GM03348 (cell line): Measurements from ENCODE around the gene TTC28.
"Not testable (repeated sequence)": the region's sequence is repeated elsewhere in the genome, so short reads cannot be mapped to it uniquely, and the experiment has no call there.

Experiments used
- DNase-seq: peaks from one replicate; pipeline ENCODE4 v3.0.0; 2012; ENCODE audit warnings: low spot score

Gene TTC28

GRCh38 chr22:28679611-28680287, at the start of gene TTC28:
TSS of gene TTC28 (minus strand) at chr22:28679840. CDS start at chr22:28679723, 117 bp downstream.
- DNase-seq = peak; percentile 91

- no peak for DNase-seq
These were observed 49.1 kb upstream of the TTC28 start for GRCh38 chr22:28728621-28729313.

DNA sequence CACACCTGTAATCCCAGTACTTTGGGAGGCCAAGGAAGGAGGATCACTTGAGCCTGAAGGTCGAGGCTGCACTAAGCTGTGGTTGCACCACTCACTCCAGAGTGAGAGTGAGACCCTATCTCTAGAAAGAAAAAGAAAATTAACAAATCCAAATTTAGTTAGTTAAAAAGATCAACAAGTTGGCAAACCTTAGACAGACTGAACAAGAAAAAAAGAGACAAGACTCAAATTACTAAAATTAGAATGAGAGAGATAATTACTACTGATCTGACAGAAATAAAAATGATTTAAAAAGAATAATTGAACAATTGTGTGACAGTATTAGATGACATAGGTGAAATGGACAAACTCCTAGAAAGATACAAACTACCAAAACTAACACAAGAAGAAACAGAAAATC, 48.4 kb upstream of the TTC28 start:
- no peak for DNase-seq

- no peak for DNase-seq
These were observed 38.4 kb upstream of the TTC28 start for GRCh38 chr22:28718044-28718443.

DNA sequence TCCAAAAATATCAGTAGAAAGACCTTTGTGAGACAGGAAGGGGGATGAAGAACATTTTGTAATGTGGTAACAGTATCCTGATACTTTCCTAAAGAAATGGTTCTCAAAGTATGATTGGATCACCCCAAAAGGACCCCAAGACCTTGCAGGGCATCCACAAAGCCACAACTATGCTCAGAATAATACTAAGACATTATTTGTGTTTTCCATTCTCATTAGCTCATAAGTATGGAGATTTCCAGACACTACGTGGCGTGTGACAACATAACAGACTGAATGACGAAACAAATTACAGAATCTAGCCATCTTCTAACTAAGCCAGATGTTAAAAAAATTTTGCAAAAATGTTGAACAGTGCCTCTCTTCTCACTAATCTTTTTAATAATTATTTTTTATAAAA, 37.0 kb upstream of the TTC28 start:
- DNase-seq = no peak

- DNase-seq = no peak
These were observed 36.0 kb upstream of the TTC28 start for GRCh38 chr22:28715611-28716010.

DNA sequence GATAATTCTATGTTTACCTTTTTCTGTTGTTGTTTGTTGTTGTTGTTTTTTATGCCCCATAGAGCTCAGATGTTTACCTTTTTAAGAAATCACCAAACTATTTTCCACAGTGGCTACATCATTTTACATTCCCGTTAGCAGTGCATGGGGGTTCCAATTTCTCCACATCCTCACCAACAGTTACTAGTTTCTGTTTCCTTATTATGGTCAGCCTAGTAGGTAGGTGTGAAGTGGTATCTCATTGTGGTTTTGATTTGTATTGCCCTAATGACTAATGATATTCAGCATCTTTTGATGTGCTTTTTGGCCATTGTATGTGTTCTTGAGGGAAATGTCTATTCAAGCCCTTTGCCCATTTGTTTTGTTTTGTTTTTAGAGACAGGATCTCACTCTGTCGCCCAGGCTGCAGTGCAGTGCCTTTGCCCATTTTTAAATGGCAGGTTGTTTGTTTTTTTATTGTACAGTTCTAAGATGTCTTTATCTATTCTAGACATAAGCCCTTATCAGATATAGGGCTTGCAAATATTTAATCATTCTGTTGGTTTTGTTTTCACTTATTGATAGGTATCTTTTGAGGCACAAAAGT, 34.5 kb upstream of the TTC28 start:
- no peak for DNase-seq

DNA sequence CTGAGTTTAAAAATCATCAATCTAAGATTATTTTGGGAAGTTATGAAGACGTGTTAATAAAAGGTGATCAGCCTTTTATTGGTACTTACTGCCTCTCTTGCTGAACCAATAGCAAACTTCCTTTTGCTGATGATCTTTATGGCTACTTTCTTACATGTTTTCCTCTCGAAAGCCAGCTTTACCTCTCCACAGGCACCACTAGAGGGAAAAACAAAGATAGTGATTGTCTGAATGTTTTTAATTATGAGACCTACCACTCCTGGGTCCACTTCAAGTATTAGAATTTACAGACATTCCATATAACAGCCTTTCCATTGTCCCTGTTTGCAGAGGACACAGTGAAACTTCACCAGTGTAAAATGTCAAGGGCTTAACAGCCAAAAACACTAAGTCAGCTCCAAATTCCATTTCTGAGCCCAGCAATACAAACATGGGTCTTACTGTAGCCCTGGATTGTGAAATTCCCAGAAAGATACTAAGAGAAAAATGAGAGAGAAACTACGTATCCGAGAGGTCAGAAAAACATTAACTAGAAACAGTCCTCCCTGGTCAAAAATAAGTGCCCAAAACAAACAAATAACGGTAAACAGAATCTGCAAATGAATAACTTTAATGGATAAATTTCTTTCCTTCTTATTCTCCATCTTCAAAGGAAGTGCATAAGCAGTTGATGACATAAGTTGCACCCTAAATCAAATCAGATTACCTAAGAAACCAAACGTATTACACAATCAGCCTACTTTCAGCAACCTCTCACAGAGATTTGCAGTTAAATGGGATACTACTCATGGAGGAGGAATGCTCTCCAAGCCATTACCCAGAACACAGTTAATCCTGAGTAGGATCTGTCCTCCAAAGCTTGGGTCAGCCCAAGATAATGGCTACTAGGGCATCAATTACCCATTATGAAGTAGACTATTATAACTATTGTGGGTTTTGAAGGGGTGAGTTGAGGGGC, 32.5 kb upstream of the TTC28 start:
- DNase-seq = peak; percentile 76

DNA sequence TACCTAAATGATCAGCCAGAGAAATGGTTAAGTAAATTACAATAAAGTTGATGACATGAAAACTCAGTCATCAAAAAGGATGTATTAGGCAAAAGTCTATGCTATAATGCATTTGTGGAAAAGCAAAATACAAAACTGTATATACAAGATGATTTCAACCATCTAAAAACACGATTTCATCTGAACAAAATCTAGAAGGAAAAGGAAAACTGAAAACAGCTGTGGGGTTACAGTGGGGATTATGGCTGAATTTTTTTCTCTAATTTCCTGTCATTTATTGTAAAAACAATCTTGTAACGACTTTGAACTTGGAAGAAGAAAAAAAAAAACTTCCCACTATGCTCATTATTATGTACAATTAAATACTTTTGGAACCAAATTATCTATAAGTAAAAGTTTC, 31.7 kb upstream of the TTC28 start:
- DNase-seq = no peak

- DNase-seq = peak; percentile 73
These were observed 31.0 kb upstream of the TTC28 start for GRCh38 chr22:28710576-28711191.

- DNase-seq = no peak
These were observed 30.5 kb upstream of the TTC28 start for GRCh38 chr22:28710107-28710506.

- no peak for DNase-seq
These were observed 27.2 kb upstream of the TTC28 start for GRCh38 chr22:28706845-28707244.

GRCh38 chr22:28703436-28703835, 23.8 kb upstream of the TTC28 start:
- DNase-seq = peak; percentile 15

DNA sequence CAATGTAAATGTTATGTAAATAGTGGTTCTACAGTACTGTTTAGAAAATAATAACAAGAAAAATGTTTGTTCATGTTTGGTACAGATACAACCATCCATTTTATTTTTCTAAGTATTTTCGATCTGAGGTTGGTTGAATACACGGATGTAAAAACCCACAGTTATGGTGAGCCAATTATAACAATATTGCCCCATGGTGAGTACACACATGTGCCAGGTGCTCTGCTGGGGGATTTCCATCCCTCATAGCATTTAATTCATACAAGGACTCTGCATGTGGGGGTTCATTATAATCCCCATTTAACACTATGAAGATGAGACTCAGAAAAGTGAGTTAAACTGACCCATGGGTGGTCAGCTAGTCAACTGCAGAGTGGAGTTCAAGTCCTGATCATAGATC, 23.3 kb upstream of the TTC28 start:
- no peak for DNase-seq

DNA sequence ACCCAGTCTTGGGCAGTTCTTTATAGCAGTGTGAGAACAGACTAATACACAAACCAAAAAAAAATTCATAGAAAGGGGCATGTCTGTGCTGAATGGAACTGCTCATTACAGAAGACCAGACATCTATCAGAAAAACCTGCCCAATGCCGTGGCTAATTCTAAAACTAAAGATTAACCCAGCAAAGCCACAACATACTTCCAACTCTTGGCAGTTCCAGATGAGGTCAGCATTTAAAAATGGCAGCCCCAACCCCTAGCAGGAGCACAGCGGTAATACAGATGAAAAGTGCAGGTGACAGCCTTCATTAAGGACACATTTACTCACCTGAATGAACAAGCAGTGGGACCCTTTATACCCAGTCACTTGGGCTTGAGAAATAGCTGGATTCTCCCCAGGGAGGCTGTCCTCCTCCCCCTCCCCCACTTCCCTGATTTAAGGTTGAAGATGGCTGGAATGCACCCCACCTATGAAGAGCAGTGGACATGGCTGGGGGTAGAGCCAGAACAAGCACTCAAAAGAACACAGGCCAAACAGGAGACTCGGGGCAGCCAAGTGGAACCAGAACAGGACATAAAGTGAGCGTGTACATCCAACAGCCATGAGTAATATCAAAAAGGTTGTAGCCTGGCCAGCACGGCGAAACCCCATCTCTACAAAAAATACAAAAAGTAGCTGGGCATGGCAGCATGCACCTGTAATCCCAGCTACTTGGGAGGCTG, 13.6 kb upstream of the TTC28 start:
- DNase-seq = not testable (repeated sequence)

- not testable (repeated sequence) for DNase-seq
These were observed 10.2 kb upstream of the TTC28 start for GRCh38 chr22:28689796-28690195.

DNA sequence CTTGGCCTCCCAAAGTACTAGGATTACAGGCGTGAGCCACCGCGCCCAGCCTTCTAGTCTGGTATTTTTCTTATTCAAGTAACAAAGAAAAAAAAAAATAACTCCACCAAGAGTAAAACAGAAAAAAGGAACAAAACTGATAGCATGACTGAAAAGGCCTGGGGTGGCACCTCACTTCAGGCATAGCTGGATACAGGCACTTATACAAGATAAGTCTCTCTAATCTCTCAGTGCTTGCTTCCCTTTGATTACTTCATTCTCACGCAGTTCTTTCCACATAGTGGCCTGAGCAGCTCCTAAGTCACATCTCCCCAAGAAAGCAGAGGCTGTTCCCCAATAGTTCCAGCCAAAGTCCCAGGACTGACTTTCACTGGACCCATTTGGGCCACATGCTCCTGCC, 3.3 kb upstream of the TTC28 start:
- DNase-seq = not testable (repeated sequence)

DNA sequence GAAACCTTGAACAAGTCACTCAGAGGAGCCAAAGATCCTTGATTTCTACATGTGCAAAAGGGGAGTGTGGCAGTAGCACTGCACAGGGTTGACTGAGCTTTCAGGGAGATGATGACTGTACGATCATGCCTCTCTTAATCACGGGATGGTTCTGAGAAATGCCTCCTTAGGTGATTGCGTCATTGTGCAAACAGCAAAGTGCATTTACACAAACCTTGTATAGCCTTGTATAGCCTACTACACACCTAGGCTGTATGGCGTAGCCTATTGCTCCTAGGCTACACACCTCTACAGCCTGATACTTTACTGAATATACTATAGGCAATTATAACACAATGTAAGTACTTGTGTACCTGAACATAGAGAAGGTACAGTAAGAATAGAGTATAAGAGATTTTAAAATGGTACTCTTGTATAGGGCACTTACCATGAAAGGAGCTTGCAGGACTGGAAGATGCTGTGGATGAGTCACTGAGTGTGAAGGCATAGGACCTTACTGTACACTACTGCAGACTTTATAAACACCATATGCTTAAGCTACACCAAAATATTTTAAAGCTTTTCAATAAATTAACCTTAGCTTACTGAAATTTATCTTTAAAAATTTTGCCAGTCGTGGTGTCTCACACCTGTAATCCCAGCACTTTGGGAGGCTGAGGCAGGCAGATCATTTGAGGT, 1.3 kb upstream of the TTC28 start:
- not testable (repeated sequence) for DNase-seq

DNA sequence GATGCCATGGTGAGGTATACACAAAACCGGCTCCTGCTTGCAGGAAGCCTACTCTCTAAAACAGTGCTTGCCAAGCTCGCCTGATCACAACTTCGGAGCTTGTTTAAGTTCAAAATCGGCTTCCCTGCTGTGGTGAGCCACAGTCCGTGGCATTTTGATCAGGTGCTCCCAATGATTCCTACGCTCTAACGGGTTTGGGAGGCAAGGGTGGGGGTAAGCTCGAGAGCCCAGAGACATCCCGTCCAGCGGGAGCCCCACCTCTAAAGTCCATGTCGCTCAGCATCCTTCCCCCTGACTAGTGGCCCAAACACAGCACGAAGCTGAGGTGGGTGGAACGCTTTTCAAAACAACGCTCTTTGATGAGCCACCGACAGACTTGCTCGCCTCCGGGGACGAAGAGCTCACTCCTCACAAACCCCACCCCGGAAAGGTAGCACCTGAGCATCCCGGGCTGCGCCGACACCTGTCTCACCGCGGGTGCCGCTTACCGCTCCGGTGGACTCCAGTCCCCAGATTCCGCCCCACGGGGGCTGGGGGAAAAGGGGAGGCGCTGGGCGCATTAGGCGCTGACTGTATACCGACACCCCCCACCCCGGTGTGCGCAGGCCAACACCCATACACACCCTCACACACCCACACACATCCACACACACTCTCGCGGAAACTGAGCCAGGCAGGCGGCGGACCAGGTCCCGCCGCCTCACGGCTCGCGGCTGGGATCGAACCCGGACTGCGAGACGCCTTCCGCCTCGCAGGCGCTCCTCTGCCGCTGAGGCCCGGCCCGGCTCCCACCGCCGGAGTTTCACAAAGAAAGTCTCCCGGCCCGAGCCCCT, 646 bp downstream of the TTC28 start:
- peak; percentile 26 for DNase-seq

- not testable (repeated sequence) for DNase-seq
These were observed 1.5 kb downstream of the TTC28 start for GRCh38 chr22:28678170-28678569.
